HCT116 (cell line): ENCODE measurements around the gene POPDC2. TPM values are rescaled to one million over a fixed set of nuclear protein-coding genes. Genes with fewer than 3 reads are reported as not detected.

Experiments used
- ATAC-seq: fragments of 200-7000 bp; cut with Tn5 transposase; 2 replicates; pipeline ENCODE4 v1.9.1; 2020; ENCODE audit warnings: mild to moderate bottlenecking, moderate library complexity
- BruUV-seq: library from RNA; stranded (reverse); fragments of 400-500 nt; replicated peaks from 2 replicates; lab custom pipeline; 2021; lab: Mats Ljungman, UMichigan
- CTCF ChIA-PET: fragments of 300-600 bp; sonication (Branson Sonifier 250); formaldehyde crosslinking; loops from one replicate; lab custom pipeline; 2021; ENCODE audit warnings: antibody characterized with exemption; lab: Charles Lee
- POLR2A ChIA-PET: fragments of 300-600, 350-600 bp; sonication (Branson Sonifier 250); formaldehyde crosslinking; loops from one replicate; lab custom pipeline; 2021; ENCODE audit warnings: antibody characterized with exemption; lab: Charles Lee
- RAD21 ChIA-PET, 2 experiments: fragments of 300-600 bp; sonication (Branson Sonifier 250); formaldehyde crosslinking; loops; one replicate each; lab custom pipeline; 2023; ENCODE audit warnings: low total read pairs in 2 of 2; ENCODE audit not compliant: uncharacterized antibody in 2 of 2, unreplicated experiment in 2 of 2, low non-redundant PET in 1 of 2; lab: Charles Lee
- DNase-seq: peaks from one replicate; pipeline ENCODE4 v3.0.0-alpha.2; 2010; ENCODE audit warnings: low read depth, low spot score
- H2AFZ ChIP-seq: fragments of 200-600 bp; shearing (Covaris generic), sonication (generic); 2 replicates; pipeline ENCODE4 v1.6.1; 2017; ENCODE audit warnings: low read depth, mixed run types, mixed read lengths, antibody characterized with exemption, low read length; ENCODE audit not compliant: poor library complexity, severe bottlenecking
- H3K27ac ChIP-seq: 2 replicates; pipeline ENCODE4 v1.5.1; 2012; ENCODE audit warnings: low read depth, low read length
- H3K27me3 ChIP-seq: fragments of 200-600 bp; sonication (generic); 2 replicates; pipeline ENCODE4 v1.6.1; 2016; ENCODE audit warnings: mixed run types, low read length, mixed read lengths; ENCODE audit not compliant: insufficient read depth
- H3K36me3 ChIP-seq, 2 experiments: fragments of 200-500 bp in 1 of 2; fragments of 200-600 bp in 1 of 2; sonication (Bioruptor generic) in 1 of 2; sonication (generic) in 1 of 2; 2 replicates each; pipeline versions ENCODE4 v1.5.1 to v1.6.1; 2014 to 2016; ENCODE audit warnings: low read length in 2 of 2, inconsistent platforms in 1 of 2, mixed read lengths in 1 of 2, mixed run types in 1 of 2; ENCODE audit not compliant: insufficient read depth in 2 of 2, control insufficient read depth in 1 of 2
- H3K4me1 ChIP-seq, 2 experiments: fragments of 200-600 bp in 1 of 2; sonication (generic) in 1 of 2; 2 replicates each; pipeline versions ENCODE4 v1.5.1 to v1.6.1; 2012 to 2017; ENCODE audit warnings: low read length in 2 of 2, inconsistent platforms in 1 of 2, mild to moderate bottlenecking in 1 of 2, mixed read lengths in 1 of 2, mixed run types in 1 of 2, moderate library complexity in 1 of 2; ENCODE audit not compliant: insufficient read depth in 2 of 2, control insufficient read depth in 1 of 2
- H3K4me2 ChIP-seq: fragments of 200-600 bp; sonication (generic); 2 replicates; pipeline ENCODE4 v1.6.1; 2017; ENCODE audit warnings: mixed run types, low read length, mixed read lengths
- H3K4me3 ChIP-seq, 2 experiments: fragments of 200-600 bp in 1 of 2; sonication (generic) in 1 of 2; replicated peaks in 1 of 2; 2 replicates each; pipeline ENCODE4 v1.5.1; 2011 to 2016; ENCODE audit warnings: low read length in 2 of 2, control low read depth in 1 of 2, low read depth in 1 of 2, mild to moderate bottlenecking in 1 of 2, mixed read lengths in 1 of 2, mixed run types in 1 of 2
- H3K79me2 ChIP-seq: fragments of 200-600 bp; sonication (generic); 2 replicates; pipeline ENCODE4 v1.6.1; 2017; ENCODE audit warnings: mild to moderate bottlenecking, mixed run types, low read length, moderate library complexity, mixed read lengths; ENCODE audit not compliant: insufficient read depth
- H3K9ac ChIP-seq: fragments of 200-600 bp; sonication (generic); 2 replicates; pipeline ENCODE4 v1.6.1; 2016; ENCODE audit warnings: low read length, mixed read lengths
- H3K9me2 ChIP-seq: fragments of 200-600 bp; sonication (generic), shearing (Covaris generic); 2 replicates; pipeline ENCODE4 v1.6.1; 2017; ENCODE audit warnings: mixed run types, mild to moderate bottlenecking, moderate library complexity; ENCODE audit not compliant: insufficient read depth
- H3K9me3 ChIP-seq, 2 experiments: fragments of 200-500 bp in 1 of 2; fragments of 200-600 bp in 1 of 2; sonication (Bioruptor generic) in 1 of 2; sonication (generic) in 1 of 2; 2 replicates each; pipeline ENCODE4 v1.6.1; 2014 to 2017; ENCODE audit warnings: low read length in 2 of 2, mixed read lengths in 2 of 2, inconsistent platforms in 1 of 2, low read depth in 1 of 2, mild to moderate bottlenecking in 1 of 2, mixed run types in 1 of 2, moderate library complexity in 1 of 2; ENCODE audit not compliant: control insufficient read depth in 1 of 2, insufficient read depth in 1 of 2
- H4K20me1 ChIP-seq: fragments of 200-600 bp; sonication (generic), shearing (Covaris generic); 2 replicates; pipeline ENCODE4 v1.6.1; 2017; ENCODE audit warnings: mixed run types, mild to moderate bottlenecking, moderate library complexity; ENCODE audit not compliant: insufficient read depth
- ATF3 ChIP-seq: IDR thresholded peaks from 2 replicates; pipeline ENCODE4 v1.6.1; 2012
- ELF1 ChIP-seq: IDR thresholded peaks from 2 replicates; pipeline ENCODE4 v1.6.1; 2012; ENCODE audit warnings: low read depth, borderline replicate concordance
- EZH2phosphoT487 ChIP-seq: fragments of 200-600 bp; IDR thresholded peaks from 2 replicates; pipeline ENCODE4 v1.6.1; 2018; ENCODE audit warnings: antibody characterized with exemption, borderline replicate concordance
- JUND ChIP-seq: IDR thresholded peaks from 2 replicates; pipeline ENCODE4 v1.6.1; 2012
- MAX ChIP-seq: IDR thresholded peaks from 2 replicates; pipeline ENCODE4 v1.6.1; 2012
- POLR2A ChIP-seq: IDR thresholded peaks from 2 replicates; pipeline ENCODE4 v1.7.0; 2011; ENCODE audit warnings: borderline replicate concordance; ENCODE audit not compliant: insufficient read depth, insufficient read length; ENCODE audit errors: extremely low read depth
- POLR2AphosphoS5 ChIP-seq: IDR thresholded peaks from 2 replicates; pipeline ENCODE4 v1.6.1; 2011; ENCODE audit warnings: mild to moderate bottlenecking, low read depth, low read length, moderate library complexity
- RAD21 ChIP-seq: IDR thresholded peaks from 2 replicates; pipeline ENCODE4 v1.6.1; 2012; ENCODE audit warnings: low read depth, mild to moderate bottlenecking
- REST ChIP-seq: IDR thresholded peaks from 2 replicates; pipeline ENCODE4 v1.6.1; 2012; ENCODE audit warnings: low read depth
- SIN3A ChIP-seq: IDR thresholded peaks from 2 replicates; pipeline ENCODE4 v1.6.1; 2012; ENCODE audit warnings: low read depth
- SRF ChIP-seq: IDR thresholded peaks from 2 replicates; pipeline ENCODE4 v1.6.1; 2012; ENCODE audit warnings: low read depth
- ZFX ChIP-seq: fragments of 450-650 bp; IDR thresholded peaks from 2 replicates; pipeline ENCODE4 v1.6.1; 2017
- intact Hi-C: fragments of 100-400 bp; cut with micrococcal nuclease; formaldehyde crosslinking; loops from 2 replicates; pipeline ENCODE4 v1.10.0; 2022
- total RNA-seq: library from RNA; stranded (reverse); gene quantifications from one replicate; pipeline ENCODE4 v1.2.1, GENCODE V29; 2021; ENCODE audit not compliant: unreplicated experiment

Gene POPDC2
- total RNA-seq, 1 experiment from 2014 or later, result 1.6 TPM

DNA sequence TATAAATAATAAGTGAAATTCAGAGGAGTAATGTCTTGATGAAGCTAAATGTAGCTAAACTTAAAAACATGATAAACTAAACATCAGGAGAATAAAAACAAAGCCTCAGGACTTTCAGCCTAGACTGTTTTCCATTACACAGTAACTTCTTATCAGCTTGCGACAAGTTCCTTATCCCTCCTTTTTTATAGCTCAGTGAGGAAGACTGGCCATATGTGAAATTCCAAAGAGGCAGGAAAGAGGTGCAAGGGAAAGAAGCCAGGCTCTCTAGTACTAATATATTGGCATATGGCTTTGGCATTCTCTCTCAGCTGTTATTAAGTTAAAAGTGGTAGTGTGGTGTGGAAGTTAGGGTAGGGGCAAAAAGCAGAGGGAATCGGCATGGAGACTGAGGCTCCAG, 12.4 kb upstream of the POPDC2 start:
- no peak for ATAC-seq
- Histone ChIP-seq H3K36me3 (peaks cover 12 to 39% of the 10 kb centered on the region in 2 experiments), H3K4me2 (no peak overlapping the region), H3K9ac (no peak overlapping the region), H3K27me3 (no peaks in the 10 kb centered on the region), H3K79me2 (peaks cover 21% of the 10 kb centered on the region), H3K4me3 (no peak overlapping the region), H2AFZ (no peak overlapping the region), H3K9me2 (no peaks in the 10 kb centered on the region), H3K4me1 (peaks cover 6 to 19% of the 10 kb centered on the region in 2 experiments; a peak in 3 of 4 replicates), H4K20me1 (no peaks in the 10 kb centered on the region), H3K27ac (no peak overlapping the region), H3K9me3 (no peaks in the 10 kb centered on the region)
- POLR2A ChIA-PET, result no interaction called here
- intact Hi-C loops, result loop anchor here (10.0 kb wide), 2 partner anchors 208 to 638 kb away; partner anchors contain the start of genes IGSF11, POGLUT1 and TMEM39A
- RAD21 ChIA-PET, result no interaction called here
- DNase-seq, result no peak
- no TSS peak for BruUV-seq
- CTCF ChIA-PET, result interaction anchor here (1.2 to 1.3 kb wide), 2 partner anchors 7 to 72 kb away, joined by 3 read pairs; no protein-coding TSS in a partner anchor
- TF ChIP-seq JUND (no peak), POLR2AphosphoS5 (no peak), SRF (no peak), SIN3A (no peak), RAD21 (no peak), MAX (no peak)

DNA sequence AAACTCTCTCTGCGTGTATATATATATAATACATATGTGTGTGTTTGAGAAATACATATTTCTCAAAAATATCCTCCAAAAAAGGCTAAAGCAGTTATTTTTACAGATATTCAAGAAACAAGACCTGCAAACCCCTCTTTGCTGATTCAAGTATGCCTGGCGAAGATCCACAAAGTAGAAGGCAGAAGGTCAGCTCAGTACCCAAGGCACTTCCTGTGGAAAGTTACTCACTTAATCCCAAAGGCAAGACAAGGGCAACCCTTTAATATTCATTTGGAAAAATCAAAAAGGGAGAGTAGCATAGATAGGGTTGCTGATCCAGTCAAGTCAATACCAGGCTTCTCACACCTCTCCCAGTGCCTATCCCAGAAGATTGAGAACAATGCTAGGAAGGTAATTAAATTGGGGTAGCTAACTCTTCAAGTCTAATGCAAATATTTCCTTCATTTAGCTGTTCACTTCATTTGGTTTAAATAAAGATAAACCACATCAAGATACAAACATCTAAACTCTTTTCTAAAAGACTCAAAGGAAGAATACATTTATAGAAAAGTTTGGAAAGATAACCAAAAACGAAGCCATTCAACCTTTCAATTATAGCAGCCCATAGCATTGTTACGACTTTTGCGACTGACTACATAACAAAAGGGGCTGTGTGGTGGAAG, 9.6 kb upstream of the POPDC2 start:
- H3K4me1 ChIP-seq, result peaks cover 3 to 8% of the 10 kb centered on the region in 2 experiments; a peak in 2 of 4 replicates
- H3K9me2 ChIP-seq, result no peaks in the 10 kb centered on the region
- H3K4me2 ChIP-seq, result no peak overlapping the region
- no peak overlapping the region for H2AFZ ChIP-seq
- POLR2A ChIA-PET, result no interaction called here
- H3K9ac ChIP-seq, result no peak overlapping the region
- no peak overlapping the region for H3K4me3 ChIP-seq
- H3K79me2 ChIP-seq, result peaks cover 4% of the 10 kb centered on the region
- ATAC-seq, result no peak
- RAD21 ChIA-PET, result no interaction called here
- peaks cover 12 to 35% of the 10 kb centered on the region in 2 experiments for H3K36me3 ChIP-seq
- CTCF ChIA-PET, result no interaction called here
- BruUV-seq, result no TSS peak
- intact Hi-C loops, result loop anchor here (10.0 kb wide), 2 partner anchors 205 to 635 kb away; partner anchors contain the start of genes IGSF11, POGLUT1 and TMEM39A
- no peaks in the 10 kb centered on the region for H3K27me3 ChIP-seq
- DNase-seq, result no peak
- H3K27ac ChIP-seq, result no peak overlapping the region
- no peaks in the 10 kb centered on the region for H4K20me1 ChIP-seq
- no peaks in the 10 kb centered on the region for H3K9me3 ChIP-seq
- TF ChIP-seq ATF3, result no peak
- TF ChIP-seq ZFX, result no peak
- TF ChIP-seq SRF, result no peak
- TF ChIP-seq EZH2phosphoT487, result no peak
- no peak for TF ChIP-seq REST
- no peak for TF ChIP-seq ELF1
- TF ChIP-seq MAX, result no peak
- TF ChIP-seq POLR2A, result no peak
